ENCODE results near the gene C1R. TPM values are rescaled to one million over a fixed set of nuclear protein-coding genes. Genes with fewer than 3 reads are reported as not detected.

The C1R gene
- total RNA-seq, 2 experiments from 2014 or later: 4.0 to 5.3 TPM

Other genes starting within 250 kb of the C1R start
- 100 to 1,000 TPM in 1 of 2 experiments, 10 to 100 TPM in 1; 89.1 to 125 TPM for gene CDCA3, start 241.2 kb downstream of the C1R start, total RNA-seq
- 100 to 1,000 TPM in 1 of 2 experiments, 10 to 100 TPM in 1; 98.8 to 129 TPM for gene USP5, start 240.3 kb downstream of the C1R start, total RNA-seq
- gene TPI1, start 224.9 kb downstream of the C1R start, total RNA-seq: 1,000 to 10,000 TPM; 1,086 to 1,277 TPM
- gene SPSB2, start 219.1 kb downstream of the C1R start, total RNA-seq: 10 to 100 TPM; 10.5 to 14.4 TPM
- gene LRRC23, start 187.6 kb downstream of the C1R start, total RNA-seq: 1 to 10 TPM; 4.9 to 8.7 TPM
- 100 to 1,000 TPM; 106 to 171 TPM for gene ENO2, start 177.9 kb downstream of the C1R start, total RNA-seq
- 10 to 100 TPM; 38.3 to 40.1 TPM for gene ATN1, start 164.5 kb downstream of the C1R start, total RNA-seq
- not detected for gene RNU7-1, start 148.6 kb downstream of the C1R start, total RNA-seq
- 100 to 1,000 TPM; 120 to 132 TPM for gene C12orf57, start 148.4 kb downstream of the C1R start, total RNA-seq
- 100 to 1,000 TPM; 283 to 367 TPM for gene PTPN6, start 141.1 kb downstream of the C1R start, total RNA-seq
- 100 to 1,000 TPM; 211 to 271 TPM for gene PHB2, start 121.8 kb downstream of the C1R start, total RNA-seq
- 10 to 100 TPM; 59.9 to 69.5 TPM for gene EMG1, start 121.5 kb downstream of the C1R start, total RNA-seq
- gene LPCAT3, start 74.0 kb downstream of the C1R start, total RNA-seq: 10 to 100 TPM; 29.3 to 32.0 TPM
- gene C1S, start 31.7 kb downstream of the C1R start, total RNA-seq: 1 to 10 TPM; 1.6 to 2.5 TPM
- gene C1RL, start 16.8 kb upstream of the C1R start, total RNA-seq: 10 to 100 TPM; 21.8 to 27.4 TPM
- gene RBP5, start 36.4 kb upstream of the C1R start, total RNA-seq: under 1 TPM; 0.87 to 0.91 TPM
- 100 to 1,000 TPM in 1 of 2 experiments, 10 to 100 TPM in 1; 71.9 to 109 TPM for gene CLSTN3, start 37.9 kb upstream of the C1R start, total RNA-seq
- 10 to 100 TPM; 15.3 to 16.2 TPM for gene PEX5, start 97.2 kb upstream of the C1R start, total RNA-seq
- gene ACSM4, start 211.6 kb upstream of the C1R start, total RNA-seq: not detected